Naive thymus-derived CD4-positive, alpha-beta T cell (primary cell): ENCODE results near the gene EFCAB9. TPM values are rescaled to one million over a fixed set of nuclear protein-coding genes. Genes with fewer than 3 reads are reported as not detected.
"Not testable (repeated sequence)": the region's sequence is repeated elsewhere in the genome, so short reads cannot be mapped to it uniquely, and the experiment has no call there.

Source experiments
- ATAC-seq: fragments of 150-1000 bp; cut with Tn5 transposase; 2 replicates; pipeline ENCODE4 v1.10.0; 2021; ENCODE audit warnings: mild to moderate bottlenecking, moderate library complexity
- CTCF ChIA-PET: fragments of 350-600 bp; sonication (Branson Sonifier 250); formaldehyde crosslinking; loops from one replicate; lab custom pipeline; 2021; ENCODE audit warnings: antibody characterized with exemption; lab: Charles Lee
- POLR2A ChIA-PET: fragments of 350-600 bp; sonication (Branson Sonifier 250); formaldehyde crosslinking; loops from one replicate; lab custom pipeline; 2021; ENCODE audit warnings: antibody characterized with exemption, inconsistent platforms; lab: Charles Lee
- DNase-seq, 9 donors: peaks; one replicate each; pipeline versions ENCODE4 v3.0.0 to v3.0.0-alpha.2; 2020 to 2022; ENCODE audit warnings: mixed read lengths in 1 of 9
- H3K27ac ChIP-seq: one replicate; pipeline ENCODE4 v1.7.0; 2013; ENCODE audit warnings: mild to moderate bottlenecking, low read depth, low read length, moderate library complexity
- H3K27me3 ChIP-seq, 2 donors: one replicate each; pipeline ENCODE4 v1.7.0; 2013; ENCODE audit warnings: low read length in 2 of 2, mild to moderate bottlenecking in 2 of 2, moderate library complexity in 2 of 2; ENCODE audit not compliant: control insufficient read depth in 2 of 2, insufficient read depth in 2 of 2
- H3K36me3 ChIP-seq, 3 experiments: 1 replicate in 2 of 3; 2 replicates in 1 of 3; pipeline ENCODE4 v1.7.0; 2013; ENCODE audit warnings: low read length in 3 of 3, mild to moderate bottlenecking in 3 of 3, moderate library complexity in 1 of 3; ENCODE audit not compliant: insufficient read depth in 3 of 3, control insufficient read depth in 2 of 3
- H3K4me1 ChIP-seq, 2 donors: one replicate each; pipeline ENCODE4 v1.7.0; 2013; ENCODE audit warnings: low read length in 2 of 2, mild to moderate bottlenecking in 2 of 2, moderate library complexity in 1 of 2; ENCODE audit not compliant: control insufficient read depth in 2 of 2, insufficient read depth in 2 of 2
- H3K4me3 ChIP-seq: 2 replicates; pipeline ENCODE4 v1.7.0; 2013; ENCODE audit warnings: mild to moderate bottlenecking, low read length
- H3K9me3 ChIP-seq, 3 experiments: 1 replicate in 2 of 3; 2 replicates in 1 of 3; pipeline ENCODE4 v1.7.0; 2013; ENCODE audit warnings: low read length in 3 of 3; ENCODE audit not compliant: control insufficient read depth in 2 of 3
- H3K27ac Mint-ChIP-seq, 9 donors: one replicate each; pipeline ENCODE4 v1.8.0; 2020 to 2022; ENCODE audit warnings: mixed read lengths in 9 of 9, mild to moderate bottlenecking in 8 of 9, moderate library complexity in 5 of 9, inconsistent platforms in 2 of 9
- H3K27me3 Mint-ChIP-seq, 5 donors: one replicate each; pipeline ENCODE4 v1.8.0; 2021 to 2022; ENCODE audit warnings: mixed read lengths in 5 of 5, mild to moderate bottlenecking in 1 of 5
- H3K36me3 Mint-ChIP-seq, 5 donors: one replicate each; pipeline ENCODE4 v1.8.0; 2020 to 2022; ENCODE audit warnings: mixed read lengths in 5 of 5, mild to moderate bottlenecking in 3 of 5, inconsistent platforms in 1 of 5
- H3K4me1 Mint-ChIP-seq, 7 donors: one replicate each; pipeline ENCODE4 v1.8.0; 2020 to 2022; ENCODE audit warnings: mixed read lengths in 7 of 7, mild to moderate bottlenecking in 3 of 7, inconsistent platforms in 1 of 7
- H3K4me3 Mint-ChIP-seq, 10 donors: one replicate each; pipeline ENCODE4 v1.8.0; 2020 to 2022; ENCODE audit warnings: mild to moderate bottlenecking in 10 of 10, mixed read lengths in 10 of 10, moderate library complexity in 6 of 10, inconsistent platforms in 2 of 10
- H3K9me3 Mint-ChIP-seq, 11 donors: one replicate each; pipeline ENCODE4 v1.8.0; 2020 to 2022; ENCODE audit warnings: mixed read lengths in 11 of 11, mild to moderate bottlenecking in 4 of 11, inconsistent platforms in 1 of 11, moderate library complexity in 1 of 11
- intact Hi-C, 2 donors: fragments of 100-400 bp; cut with micrococcal nuclease; formaldehyde crosslinking; loops; one replicate each; pipeline ENCODE4 v1.15.1; 2023
- polyA plus RNA-seq, 2 donors: library from polyadenylated mRNA; unstranded; fragments of 300-500 nt; fragmentation: Illumina TruSeq; gene quantifications; one replicate each; pipeline ENCODE4 v1.2.3, GENCODE V29; 2021
- total RNA-seq, 6 experiments: library from RNA in 5 of 6; stranded (reverse) in 5 of 6; gene quantifications; 1 replicate in 5 of 6; 2 replicates in 1 of 6; pipeline ENCODE4 v1.2.3 and lab custom pipeline; 2021 to 2026

The EFCAB9 gene
- total and polyA plus RNA-seq, 7 experiments from 2014 or later: not detected

DNA sequence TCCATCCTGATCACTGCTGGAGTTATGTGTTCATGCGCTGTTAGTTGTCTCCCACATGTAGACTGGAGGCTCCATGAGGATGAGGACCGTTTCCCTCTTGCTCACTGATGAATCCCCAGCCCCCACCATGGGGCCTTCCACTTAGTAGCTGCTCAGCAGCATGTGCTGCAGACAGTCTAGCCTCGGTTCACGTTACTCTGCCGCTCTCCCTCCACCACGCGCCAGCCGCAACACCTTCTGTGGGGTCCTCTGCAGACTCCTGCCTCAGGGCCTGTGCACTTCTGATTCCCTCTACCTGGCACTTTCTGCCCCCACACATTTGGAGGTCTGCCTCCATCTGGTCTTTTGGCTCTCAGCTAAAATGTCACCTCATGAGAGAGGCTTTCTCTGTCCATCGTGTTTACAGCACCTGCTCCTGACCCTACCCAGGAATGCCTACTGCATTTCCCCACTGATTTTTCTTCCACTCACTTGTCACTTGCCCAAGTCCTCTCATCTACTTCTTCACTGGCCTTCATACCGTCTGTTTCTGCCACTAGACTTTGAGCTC is 42.2 kb upstream of the EFCAB9 start:
- Histone ChIP-seq H3K27ac (peak overlapping the region; percentile 51), H3K27me3 (no peaks in the 10 kb centered on the region), H3K4me1 (peaks cover 40 to 68% of the 10 kb centered on the region in 2 donors), H3K4me3 (no peak overlapping the region), H3K9me3 (no peaks in the 10 kb centered on the region), H3K36me3 (peaks cover 17 to 72% (median 33%) of the 10 kb centered on the region in 3 experiments)
- Mint-ChIP-seq H3K4me3 (peak overlapping the region; percentile 8 to 84 (median 74)), H3K27me3 (no peaks in the 10 kb centered on the region), H3K9me3 (peaks cover 0 to 2% (median 0%) of the 10 kb centered on the region in 11 donors), H3K27ac (peak overlapping the region; percentile 84 to 95 (median 91)), H3K36me3 (peaks cover 11 to 45% (median 33%) of the 10 kb centered on the region in 5 donors), H3K4me1 (peaks cover 54 to 85% (median 71%) of the 10 kb centered on the region in 7 donors)
- no peak for DNase-seq
- ChIA-PET POLR2A (interaction anchor here (0.8 to 4.1 kb wide), 7 partner anchors 17 to 145 kb away, joined by 3 to 27 read pairs (median 5); partner anchors contain the start of gene FBXW11), CTCF (interaction anchor here (0.6 to 2.0 kb wide), 5 partner anchors 21 to 42 kb away, joined by 3 to 6 read pairs (median 5); no protein-coding TSS in a partner anchor)
- intact Hi-C loops: loop anchor here (1.0 to 2.0 kb wide), 5 partner anchors 23 to 41 kb away; partner anchors contain the start of gene STK10 (in 1 of the 2)
- no peak for ATAC-seq

GRCh38 chr5:172153695-172154094 is 40.3 kb upstream of the EFCAB9 start:
- Histone ChIP-seq H3K27me3 (no peaks in the 10 kb centered on the region), H3K9me3 (no peaks in the 10 kb centered on the region), H3K4me3 (no peak overlapping the region), H3K27ac (peak overlapping the region; percentile 47), H3K4me1 (peaks cover 36 to 54% of the 10 kb centered on the region in 2 donors), H3K36me3 (peaks cover 12 to 61% (median 22%) of the 10 kb centered on the region in 3 experiments)
- DNase-seq: no peak
- Mint-ChIP-seq H3K9me3 (peaks cover 0 to 2% (median 0%) of the 10 kb centered on the region in 11 donors), H3K4me3 (peak overlapping the region in 2 of 10 donors; percentile 4), H3K4me1 (peaks cover 56 to 84% (median 75%) of the 10 kb centered on the region in 7 donors), H3K36me3 (peaks cover 14 to 54% (median 32%) of the 10 kb centered on the region in 5 donors), H3K27me3 (no peaks in the 10 kb centered on the region), H3K27ac (peak overlapping the region; percentile 56 to 95 (median 87))
- CTCF ChIA-PET: no interaction called here
- no peak for ATAC-seq
- intact Hi-C loops: no loop called here
- POLR2A ChIA-PET: interaction anchor here (1.5 to 4.3 kb wide), 4 partner anchors 21 to 39 kb away, joined by 3 to 37 read pairs (median 8); no protein-coding TSS in a partner anchor

DNA sequence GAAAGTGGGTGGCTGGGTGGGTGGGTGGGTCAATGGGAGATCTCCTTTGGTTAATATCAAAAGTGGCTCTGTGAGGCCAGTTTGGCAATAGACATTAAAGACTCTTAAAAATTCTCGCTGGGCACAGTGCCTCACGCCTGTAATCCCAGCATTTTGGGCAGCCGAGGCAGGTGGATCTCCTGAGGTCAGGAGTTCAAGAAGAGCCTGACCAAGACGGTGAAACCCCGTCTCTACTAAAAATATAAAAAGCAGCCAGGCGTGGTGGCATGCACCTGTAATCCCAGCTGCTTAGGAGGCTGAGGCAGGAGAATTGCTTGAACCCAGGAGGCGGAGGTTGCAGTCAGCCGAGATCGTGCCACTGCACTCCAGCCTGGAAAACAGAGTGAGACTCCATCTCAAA is 38.9 kb upstream of the EFCAB9 start:
- H3K9me3 ChIP-seq, CTCF ChIA-PET, H3K27me3 ChIP-seq, ATAC-seq, H3K9me3 Mint-ChIP-seq, H3K4me3 ChIP-seq, H3K27me3 Mint-ChIP-seq, intact Hi-C loops, DNase-seq, H3K27ac ChIP-seq: not testable (repeated sequence)
- Histone ChIP-seq H3K36me3 (peaks cover 12 to 53% (median 22%) of the 10 kb centered on the region in 3 experiments), H3K4me1 (peaks cover 39 to 45% of the 10 kb centered on the region in 2 donors)
- peaks cover 14 to 52% (median 32%) of the 10 kb centered on the region in 5 donors for H3K36me3 Mint-ChIP-seq
- H3K4me3 Mint-ChIP-seq: peak overlapping the region in 1 of 10 donors; percentile 44
- POLR2A ChIA-PET: interaction anchor here (0.6 to 4.3 kb wide), 5 partner anchors 19 to 33 kb away, joined by 3 to 37 read pairs (median 4); partner anchors contain the start of gene STK10
- H3K27ac Mint-ChIP-seq: peak overlapping the region in 6 of 9 donors; percentile 84 to 95 (median 88)
- H3K4me1 Mint-ChIP-seq: peaks cover 61 to 83% (median 76%) of the 10 kb centered on the region in 7 donors

DNA sequence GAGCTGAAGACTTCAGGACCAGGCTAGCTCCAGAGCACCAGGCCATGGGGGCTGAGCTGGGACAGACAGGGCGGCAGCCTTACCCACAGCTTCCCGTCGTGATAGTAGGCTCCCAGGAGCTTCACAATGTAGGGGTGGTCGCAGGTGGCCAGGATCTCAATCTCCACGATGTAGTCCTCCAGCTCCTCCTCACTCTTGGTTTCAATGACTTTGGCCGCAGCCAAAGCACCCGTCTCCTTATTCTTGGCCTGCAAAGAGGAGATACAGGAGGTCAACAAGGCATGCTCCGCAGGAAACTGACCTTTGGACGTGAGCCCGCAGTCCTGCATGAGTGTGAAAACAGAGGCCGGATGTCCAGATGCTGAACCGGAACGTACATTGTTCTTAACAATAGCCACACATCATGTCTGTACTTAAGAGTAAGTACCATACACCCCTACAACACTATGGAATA is 37.4 kb upstream of the EFCAB9 start:
- H3K4me1 Mint-ChIP-seq: peaks cover 59 to 83% (median 74%) of the 10 kb centered on the region in 7 donors
- H3K27me3 ChIP-seq: no peaks in the 10 kb centered on the region
- no peak for ATAC-seq
- H3K9me3 Mint-ChIP-seq: peaks cover 0 to 2% (median 0%) of the 10 kb centered on the region in 11 donors
- peaks cover 12 to 52% (median 22%) of the 10 kb centered on the region in 3 experiments for H3K36me3 ChIP-seq
- intact Hi-C loops: no loop called here
- peak overlapping the region in 8 of 9 donors; percentile 20 to 87 (median 75) for H3K27ac Mint-ChIP-seq
- peaks cover 32 to 39% of the 10 kb centered on the region in 2 donors for H3K4me1 ChIP-seq
- peaks cover 14 to 47% (median 34%) of the 10 kb centered on the region in 5 donors for H3K36me3 Mint-ChIP-seq
- DNase-seq: no peak
- no peaks in the 10 kb centered on the region for H3K27me3 Mint-ChIP-seq
- no peaks in the 10 kb centered on the region for H3K9me3 ChIP-seq
- H3K4me3 ChIP-seq: no peak overlapping the region
- H3K27ac ChIP-seq: no peak overlapping the region
- CTCF ChIA-PET: interaction anchor here (0.9 to 1.3 kb wide), 5 partner anchors 11 to 49 kb away, joined by 3 to 5 read pairs (median 3); no protein-coding TSS in a partner anchor
- peak overlapping the region in 1 of 10 donors; percentile 8 for H3K4me3 Mint-ChIP-seq
- POLR2A ChIA-PET: interaction anchor here (4.3 kb wide), 1 partner anchor 18 kb away, joined by 37 read pairs; no protein-coding TSS in a partner anchor

DNA sequence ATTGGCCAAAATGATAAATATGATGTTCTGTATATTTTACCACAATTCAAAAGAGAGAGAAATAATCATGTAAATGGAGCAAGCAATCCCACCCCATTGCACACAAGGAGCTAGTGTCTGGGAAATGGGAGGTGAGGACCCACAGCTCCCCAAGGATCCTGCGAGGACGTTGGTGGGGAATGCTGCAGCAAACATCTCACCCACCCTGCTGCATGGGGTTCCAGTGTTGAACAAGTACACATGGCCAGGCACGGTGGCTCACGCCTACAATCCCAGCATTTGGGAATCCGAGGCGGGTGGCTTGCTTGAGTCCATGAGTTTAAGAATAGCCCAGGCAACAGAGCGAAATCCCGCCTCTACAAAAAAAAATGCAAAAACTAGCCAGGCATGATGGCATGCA is 35.0 kb upstream of the EFCAB9 start:
- peak overlapping the region in 7 of 9 donors; percentile 19 to 86 (median 78) for H3K27ac Mint-ChIP-seq
- intact Hi-C loops: no loop called here
- DNase-seq (no peak), ATAC-seq (no peak)
- Histone ChIP-seq H3K9me3 (no peaks in the 10 kb centered on the region), H3K36me3 (peaks cover 6 to 39% (median 12%) of the 10 kb centered on the region in 3 experiments), H3K4me1 (peaks cover 31 to 36% of the 10 kb centered on the region in 2 donors), H3K27ac (peak overlapping the region; percentile 27), H3K27me3 (no peaks in the 10 kb centered on the region), H3K4me3 (no peak overlapping the region)
- no peaks in the 10 kb centered on the region for H3K27me3 Mint-ChIP-seq
- ChIA-PET CTCF (no interaction called here), POLR2A (interaction anchor here (0.7 to 9.2 kb wide), 5 partner anchors 15 to 45 kb away, joined by 3 to 57 read pairs (median 7); no protein-coding TSS in a partner anchor)
- H3K4me1 Mint-ChIP-seq: peaks cover 53 to 82% (median 71%) of the 10 kb centered on the region in 7 donors
- no peaks in the 10 kb centered on the region for H3K9me3 Mint-ChIP-seq
- H3K36me3 Mint-ChIP-seq: peaks cover 7 to 37% (median 21%) of the 10 kb centered on the region in 5 donors
- peak overlapping the region in 7 of 10 donors; percentile 10 to 60 (median 25) for H3K4me3 Mint-ChIP-seq

GRCh38 chr5:172160506-172160905 is 33.5 kb upstream of the EFCAB9 start:
- no peak for DNase-seq
- Mint-ChIP-seq H3K27me3 (no peaks in the 10 kb centered on the region), H3K4me1 (peaks cover 47 to 82% (median 65%) of the 10 kb centered on the region in 7 donors), H3K36me3 (peaks cover 7 to 27% (median 11%) of the 10 kb centered on the region in 5 donors), H3K9me3 (no peaks in the 10 kb centered on the region), H3K4me3 (peak overlapping the region in 9 of 10 donors; percentile 1 to 60 (median 41)), H3K27ac (peak overlapping the region in 7 of 9 donors; percentile 10 to 90 (median 68))
- peaks cover 0 to 37% (median 6%) of the 10 kb centered on the region in 3 experiments for H3K36me3 ChIP-seq
- ChIA-PET POLR2A (interaction anchor here (0.6 to 9.2 kb wide), 3 partner anchors 14 to 26 kb away, joined by 3 to 57 read pairs (median 7); no protein-coding TSS in a partner anchor), CTCF (no interaction called here)
- H3K27ac ChIP-seq: peak overlapping the region; percentile 23
- intact Hi-C loops: no loop called here
- ATAC-seq: no peak
- H3K4me3 ChIP-seq: no peak overlapping the region
- peaks cover 30 to 39% of the 10 kb centered on the region in 2 donors for H3K4me1 ChIP-seq
- H3K27me3 ChIP-seq: no peaks in the 10 kb centered on the region
- no peaks in the 10 kb centered on the region for H3K9me3 ChIP-seq
